ENCODE results near the gene NBEAL2. TPM values are rescaled to one million over a fixed set of nuclear protein-coding genes. Genes with fewer than 3 reads are reported as not detected.

Gene NBEAL2
- total and polyA plus RNA-seq, 2 of the 8 experiments (the other 6 are each of a cell fraction or from before 2014, with no cell fraction given) = 27.3 to 46.9 TPM

DNA sequence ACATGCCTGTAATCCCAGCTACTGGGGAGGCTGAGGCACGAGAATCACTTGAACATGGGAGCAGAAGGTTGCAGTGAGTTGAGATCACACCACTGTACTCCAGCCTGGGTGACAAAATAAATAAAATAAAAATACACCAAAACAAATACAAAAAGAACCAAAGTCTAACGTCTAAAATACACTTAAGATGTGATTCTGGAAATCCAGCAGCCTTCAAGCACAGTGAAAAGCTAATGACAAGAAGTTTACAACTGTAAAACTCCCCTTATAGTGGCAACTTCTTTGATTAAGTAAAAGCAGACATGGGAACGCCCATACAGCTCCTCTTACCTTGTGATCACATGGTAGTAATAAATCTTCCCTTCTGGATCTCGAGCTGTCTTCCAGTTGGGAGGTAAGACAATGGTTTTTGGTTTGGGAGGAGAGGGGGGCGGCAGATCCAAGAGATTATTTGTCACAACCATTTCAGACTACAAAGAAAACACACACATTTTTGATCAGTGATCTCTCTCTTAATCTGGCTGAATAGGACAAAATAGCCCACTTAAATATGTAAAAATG lies 62.8 kb downstream of the NBEAL2 start:
- WGBS, 2 experiments (ENCODE audit: extremely low coverage in 1 of 2, insufficient coverage in 1 of 2, insufficient read length in 1 of 2, insufficient replicate concordance in 2 of 2, low coverage in 1 of 2, low lambda C conversion rate in 2 of 2, missing lambda C conversion rate in 1 of 2) = 93% methylated on average over 5 of the region's 5 CpGs; no CpG with 5 or more reads in 1 of the 2 experiments
- no peak overlapping the region for H2BK15ac ChIP-seq (ENCODE audit: low read length)
- no peak overlapping the region for H2AK5ac ChIP-seq (ENCODE audit: low read depth, low read length)
- FAIRE-seq (no peak), DNase-seq (ENCODE audit: low read depth in 1 of 2, low spot score in 2 of 2) (no peak)
- no peak overlapping the region for H4K91ac ChIP-seq (replicated peaks; ENCODE audit: insufficient read length, low read length)
- no peak overlapping the region for H3K14ac ChIP-seq (ENCODE audit: insufficient read length)
- H3K18ac ChIP-seq (ENCODE audit: extremely low read depth, low read length) = no peak overlapping the region
- H3K9ac ChIP-seq (replicated peaks in 1 of 4; ENCODE audit: extremely low read depth in 1 of 4, low read depth in 3 of 4, low read length in 3 of 4) = no peak overlapping the region
- H3K9me3 ChIP-seq (ENCODE audit: insufficient read depth in 2 of 2, low read depth in 1 of 2, low read length in 1 of 2) = no peaks in the 10 kb centered on the region
- no peak overlapping the region for H3K4me2 ChIP-seq (ENCODE audit: insufficient read depth in 1 of 2, low read depth in 2 of 2, low read length in 2 of 2)
- no peaks in the 10 kb centered on the region for H3K23me2 ChIP-seq (ENCODE audit: low read depth, low read length)
- no peaks in the 10 kb centered on the region for H3K79me1 ChIP-seq (ENCODE audit: low read depth, low read length)
- H3K4me1 ChIP-seq (replicated peaks in 1 of 4; ENCODE audit: control insufficient read depth in 3 of 4, insufficient read depth in 4 of 4, low read length in 3 of 4) = no peaks in the 10 kb centered on the region
- no peak overlapping the region for H3K27ac ChIP-seq (ENCODE audit: low read depth, low read length)
- H2BK5ac ChIP-seq (ENCODE audit: low read depth, low read length) = no peak overlapping the region
- H4K20me1 ChIP-seq (replicated peaks in 1 of 2; ENCODE audit: control insufficient read depth in 1 of 2, insufficient read depth in 2 of 2, low read length in 2 of 2) = no peaks in the 10 kb centered on the region
- H3K79me2 ChIP-seq (ENCODE audit: control insufficient read depth in 1 of 2, insufficient read depth in 2 of 2, low read length in 2 of 2) = no peaks in the 10 kb centered on the region
- H4K8ac ChIP-seq (ENCODE audit: extremely low read depth, insufficient read depth, low read length) = no peak overlapping the region
- no peak overlapping the region for H3K23ac ChIP-seq (ENCODE audit: insufficient read length)
- peaks cover 5 to 46% (median 31%) of the 10 kb centered on the region in 4 experiments for H3K36me3 ChIP-seq (ENCODE audit: control insufficient read depth in 2 of 4, insufficient read depth in 4 of 4, low read length in 3 of 4)
- no peak overlapping the region for H2AFZ ChIP-seq (ENCODE audit: low read length)
- H2BK120ac ChIP-seq (replicated peaks; ENCODE audit: low read depth, low read length) = no peak overlapping the region
- H2BK12ac ChIP-seq (ENCODE audit: low read depth, low read length) = no peak overlapping the region
- no peak overlapping the region for H3K4me3 ChIP-seq (ENCODE audit: extremely low read depth in 1 of 4, insufficient read depth in 2 of 4, low read depth in 3 of 4, low read length in 4 of 4)
- ChIA-PET POLR2A (ENCODE audit: partially characterized antibody) (interaction anchor here (1.2 kb wide), 1 partner anchor 9 kb away, joined by 3 read pairs; no protein-coding TSS in a partner anchor), CTCF (ENCODE audit: partially characterized antibody) (interaction anchor here (0.8 kb wide), 1 partner anchor 9 kb away, joined by 4 read pairs; no protein-coding TSS in a partner anchor)
- no peaks in the 10 kb centered on the region for H3K27me3 ChIP-seq (replicated peaks in 1 of 4; ENCODE audit: control insufficient read depth in 3 of 4, extremely low read depth in 1 of 4, insufficient read depth in 3 of 4, low read length in 3 of 4)
- H3K56ac ChIP-seq (replicated peaks; ENCODE audit: insufficient read length, low read depth, low read length) = no peak overlapping the region
- no peak overlapping the region for H4K5ac ChIP-seq (ENCODE audit: insufficient read length, low read depth, low read length)
- H2BK20ac ChIP-seq (ENCODE audit: low read length) = no peak overlapping the region
- no peak overlapping the region for H3K4ac ChIP-seq (replicated peaks; ENCODE audit: insufficient read length, low read depth, low read length)
